HG03378 (cell line): ENCODE results near the gene YDJC.
"Not testable (repeated sequence)": the region's sequence is repeated elsewhere in the genome, so short reads cannot be mapped to it uniquely, and the experiment has no call there.

ENCODE experiments used
- ATAC-seq: cut with Tn5 transposase; IDR thresholded peaks from one replicate; pipeline ENCODE4 v1.9.1; 2021; ENCODE audit warnings: mild to moderate bottlenecking, moderate library complexity; ENCODE audit not compliant: unreplicated experiment

Gene YDJC, protein sequence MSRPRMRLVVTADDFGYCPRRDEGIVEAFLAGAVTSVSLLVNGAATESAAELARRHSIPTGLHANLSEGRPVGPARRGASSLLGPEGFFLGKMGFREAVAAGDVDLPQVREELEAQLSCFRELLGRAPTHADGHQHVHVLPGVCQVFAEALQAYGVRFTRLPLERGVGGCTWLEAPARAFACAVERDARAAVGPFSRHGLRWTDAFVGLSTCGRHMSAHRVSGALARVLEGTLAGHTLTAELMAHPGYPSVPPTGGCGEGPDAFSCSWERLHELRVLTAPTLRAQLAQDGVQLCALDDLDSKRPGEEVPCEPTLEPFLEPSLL

GRCh38 chr22:21629255-21630149, at the start of gene YDJC:
YDJC (minus strand) TSS chr22:21630022; CDS start chr22:21630014, 8 bp downstream.
- ATAC-seq = peak; percentile 71

DNA sequence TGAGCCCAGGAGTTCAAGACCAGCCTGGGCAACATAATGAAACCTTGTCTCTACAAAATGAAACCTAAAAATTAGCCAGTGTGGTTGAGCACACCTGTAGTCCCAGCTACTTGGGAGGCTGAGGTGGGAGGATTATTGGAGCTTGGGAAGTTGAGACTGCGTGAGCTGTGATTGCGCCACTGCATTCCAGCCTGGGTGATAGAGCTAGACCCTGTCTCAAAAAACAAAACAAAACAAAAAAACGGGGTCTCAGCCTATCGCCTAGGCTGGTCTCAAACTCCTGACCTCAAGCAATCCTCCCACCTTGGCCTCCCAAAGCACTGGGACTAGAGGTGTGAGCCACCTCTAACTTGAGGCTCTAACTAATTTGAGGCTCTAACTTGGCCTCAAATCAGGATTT, 49.6 kb upstream of the YDJC start:
- ATAC-seq = no peak

DNA sequence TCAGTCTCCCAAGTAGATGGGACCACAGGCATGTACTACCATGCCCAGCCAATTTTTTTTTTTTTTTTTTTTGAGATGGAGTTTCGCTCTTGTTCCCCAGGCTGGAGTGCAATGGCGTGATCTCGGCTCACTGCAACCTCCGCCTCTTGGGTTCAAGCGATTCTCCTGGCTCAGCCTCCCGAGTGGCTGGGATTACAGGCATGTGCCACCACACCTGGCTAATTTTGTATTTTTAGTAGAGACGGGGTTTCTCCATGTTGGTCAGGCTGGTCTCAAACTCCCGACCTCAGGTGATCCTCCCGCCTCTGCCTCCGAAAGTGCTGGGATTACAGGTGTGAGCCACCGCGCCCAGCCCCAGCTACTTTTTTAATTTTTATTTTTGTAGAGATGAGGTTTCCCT, 49.0 kb upstream of the YDJC start:
- ATAC-seq = not testable (repeated sequence)

DNA sequence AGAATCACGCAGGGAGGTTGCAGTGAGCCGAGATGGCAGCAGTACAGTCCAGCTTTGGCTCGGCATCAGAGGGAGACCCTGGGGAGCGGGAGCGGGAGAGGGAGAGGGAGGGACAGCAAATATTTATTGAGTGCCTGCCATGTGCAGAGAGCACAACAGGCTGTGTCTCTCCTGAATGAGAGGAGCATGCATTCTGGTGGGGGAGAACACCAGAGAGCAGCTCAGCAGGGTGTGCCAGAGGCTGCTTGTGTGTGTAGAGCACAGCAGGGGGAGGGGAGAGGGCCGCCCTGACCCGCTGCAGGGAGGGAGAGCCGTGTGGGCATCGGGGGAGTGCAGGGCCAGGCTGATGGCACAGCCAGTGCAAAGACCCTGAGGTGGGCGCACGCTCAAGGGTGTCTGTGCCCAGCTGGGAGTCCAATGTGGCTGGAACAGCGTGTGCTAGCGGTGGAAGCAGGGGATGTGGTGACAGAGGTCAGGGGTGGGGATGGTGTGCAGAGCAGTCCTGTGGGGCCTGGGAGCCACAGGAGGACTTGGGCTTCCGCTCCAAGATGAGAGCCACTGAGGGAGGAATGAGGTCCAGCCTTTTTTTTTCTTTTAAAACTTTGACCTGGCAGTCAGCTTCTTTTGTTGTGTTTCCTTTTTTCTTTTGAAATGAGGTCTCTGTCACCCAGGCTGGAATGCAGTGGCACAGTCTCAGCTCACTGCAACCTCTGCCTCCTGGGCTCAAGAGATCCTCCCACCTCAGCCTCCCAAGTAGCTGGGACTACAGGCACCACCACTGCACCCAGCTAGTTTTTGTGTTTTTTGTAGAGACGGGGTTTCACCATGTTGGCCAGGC, 48.0 kb upstream of the YDJC start:
- ATAC-seq = no peak

DNA sequence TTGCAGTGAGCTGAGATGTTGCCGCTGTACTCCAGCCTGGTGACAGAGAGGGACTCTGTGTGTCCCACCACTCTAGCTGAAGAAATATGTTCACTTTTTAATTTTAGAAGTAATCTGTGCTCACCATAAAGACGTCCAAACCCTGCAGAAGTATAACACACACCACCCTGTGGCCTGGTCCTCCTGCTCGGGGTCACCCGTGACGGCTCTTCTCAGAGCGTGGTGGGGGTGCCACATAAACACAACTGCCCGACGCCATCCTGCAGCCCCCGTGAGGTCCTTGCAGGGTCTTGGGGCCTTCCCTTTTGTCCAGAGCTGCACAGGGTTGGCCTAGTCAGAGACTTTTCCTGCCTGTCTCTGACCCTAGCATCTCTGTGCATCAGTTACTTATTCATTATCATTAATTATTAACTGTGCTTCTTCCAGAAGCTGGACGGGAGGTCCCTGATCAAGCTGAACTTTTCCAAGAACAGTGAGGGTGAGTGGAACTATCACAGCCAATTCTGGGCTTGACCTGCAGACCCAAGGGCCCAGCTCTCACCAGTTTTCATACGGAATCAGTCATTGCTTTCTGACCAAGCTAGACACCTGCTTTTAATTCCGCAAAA, 44.9 kb upstream of the YDJC start:
- ATAC-seq = no peak

- ATAC-seq = no peak
These were observed 43.9 kb upstream of the YDJC start for GRCh38 chr22:21673534-21674321.

DNA sequence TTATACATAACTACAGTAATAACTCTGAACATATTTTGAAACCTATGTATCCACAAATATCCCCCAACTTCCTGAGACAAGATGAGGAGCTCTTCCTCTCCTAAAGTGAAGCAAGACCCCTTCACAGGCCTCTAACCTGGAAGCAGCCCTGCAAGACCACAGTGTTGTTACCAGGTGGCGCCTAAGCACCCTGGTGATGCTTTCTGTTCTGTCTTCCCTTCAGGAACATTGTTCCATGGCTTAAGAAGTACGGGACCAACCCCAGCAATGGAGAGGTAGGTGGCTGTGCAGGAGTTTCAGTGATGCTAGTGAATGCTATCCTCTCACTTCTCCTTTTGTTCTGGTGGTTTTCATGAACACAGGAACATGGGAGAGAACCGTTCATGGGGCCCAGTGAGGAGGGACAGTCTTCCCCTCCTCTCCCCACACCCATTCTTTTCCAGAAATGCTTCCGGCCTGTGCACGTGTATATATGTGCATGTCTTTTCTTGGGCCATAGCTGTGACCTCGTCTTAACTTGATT, 42.3 kb upstream of the YDJC start:
- no peak for ATAC-seq

GRCh38 chr22:21669026-21669425, 39.2 kb upstream of the YDJC start:
- no peak for ATAC-seq

- ATAC-seq = no peak
These were observed 37.0 kb upstream of the YDJC start for GRCh38 chr22:21666786-21667185.

- no peak for ATAC-seq
These were observed 35.4 kb upstream of the YDJC start for GRCh38 chr22:21665047-21665851.

DNA sequence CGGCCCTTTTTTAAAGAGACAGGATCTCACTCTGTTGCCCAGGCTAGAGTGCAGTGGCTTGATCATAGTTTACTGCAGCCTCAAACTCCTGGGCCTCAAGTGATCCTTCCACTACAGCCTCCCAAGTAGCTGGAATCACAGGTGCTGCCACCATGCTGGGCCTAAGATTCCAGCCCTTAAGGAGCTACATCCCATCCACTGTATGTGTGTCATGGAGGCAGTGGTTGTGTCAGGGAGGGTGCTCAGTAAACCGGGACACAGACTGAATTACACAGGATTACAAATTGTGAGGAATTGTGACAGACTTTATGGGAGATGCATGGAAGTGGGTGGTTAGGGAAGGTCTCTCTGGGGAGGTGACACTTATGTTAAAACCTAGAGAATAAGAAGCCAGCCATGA, 33.9 kb upstream of the YDJC start:
- no peak for ATAC-seq

- no peak for ATAC-seq
These were observed 32.2 kb upstream of the YDJC start for GRCh38 chr22:21661991-21662390.

GRCh38 chr22:21660904-21661303, 31.1 kb upstream of the YDJC start:
- no peak for ATAC-seq

DNA sequence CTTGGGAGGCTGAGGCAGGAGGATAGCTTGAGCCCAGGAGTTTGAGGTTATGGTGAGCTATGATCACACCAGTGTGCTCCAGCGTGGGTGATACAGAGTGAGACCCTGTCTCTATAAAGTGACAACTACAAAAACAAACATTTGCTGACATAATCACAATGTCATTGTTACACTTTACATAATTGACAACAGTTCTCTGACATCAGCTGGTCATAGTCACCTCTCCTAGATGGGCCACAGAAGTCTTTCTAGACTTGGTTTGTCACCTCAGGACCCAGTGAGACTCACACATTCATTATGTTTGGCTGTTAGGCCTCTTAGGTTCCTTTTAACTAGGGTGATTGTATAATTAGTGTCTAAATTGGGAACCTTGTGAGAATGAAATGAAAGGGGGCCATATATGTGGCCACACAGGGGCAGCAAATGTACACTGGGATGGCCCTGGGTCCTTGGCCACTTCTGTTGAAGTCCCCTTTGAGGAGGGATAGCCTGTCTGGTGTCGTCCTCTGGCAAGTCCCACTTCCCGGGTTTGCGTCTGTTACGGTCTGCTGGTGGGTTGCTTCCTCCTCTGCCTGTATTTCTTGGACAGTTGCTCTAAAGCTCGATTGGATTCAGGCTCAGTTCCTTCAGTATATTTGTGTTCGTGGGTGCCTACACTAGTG, 30.2 kb upstream of the YDJC start:
- ATAC-seq = no peak

GRCh38 chr22:21657360-21658032, 27.7 kb upstream of the YDJC start:
- no peak for ATAC-seq

DNA sequence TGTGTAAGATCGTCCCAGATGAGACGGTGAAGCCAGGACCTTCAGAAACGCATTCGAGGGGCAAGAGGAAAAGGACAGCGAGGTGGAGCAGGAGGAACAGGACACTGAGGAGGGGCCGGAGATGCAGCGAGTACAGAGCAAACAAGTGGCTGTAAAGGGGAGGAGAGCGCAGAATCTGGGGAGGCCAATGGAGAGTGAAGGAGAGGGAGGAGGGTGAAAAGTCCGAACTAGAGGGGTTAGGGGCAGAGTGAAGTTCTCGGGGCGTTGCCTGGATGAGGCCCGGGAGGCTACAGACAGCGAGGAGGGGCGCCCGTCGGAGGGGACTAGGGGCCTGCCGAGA, 27.2 kb upstream of the YDJC start:
- no peak for ATAC-seq

GRCh38 chr22:21652547-21653545, 23.0 kb upstream of the YDJC start:
- ATAC-seq = no peak
